Naive B cell (primary cell): ENCODE results near the gene MTMR12. TPM values are rescaled to one million over a fixed set of nuclear protein-coding genes. Genes with fewer than 3 reads are reported as not detected.
A peak's percentile ranks its signal among the peaks of the same experiment; 100 is the strongest.
"Not testable (repeated sequence)": the region's sequence is repeated elsewhere in the genome, so short reads cannot be mapped to it uniquely, and the experiment has no call there.

Experiments used
- ATAC-seq, 2 donors: fragments of 150-1000 bp; cut with Tn5 transposase; 2 replicates each; pipeline ENCODE4 v1.10.0; 2021; ENCODE audit warnings: low read depth in 2 of 2, mild to moderate bottlenecking in 2 of 2, moderate library complexity in 2 of 2
- DNase-seq: peaks from one replicate; pipeline ENCODE4 v3.0.0; 2022
- H3K27ac Mint-ChIP-seq, 6 donors: one replicate each; pipeline ENCODE4 v1.8.0; 2020 to 2022; ENCODE audit warnings: mild to moderate bottlenecking in 6 of 6, mixed read lengths in 6 of 6, moderate library complexity in 5 of 6, inconsistent platforms in 2 of 6
- H3K27me3 Mint-ChIP-seq, 3 donors: one replicate each; pipeline ENCODE4 v1.8.0; 2021 to 2022; ENCODE audit warnings: mixed read lengths in 3 of 3, mild to moderate bottlenecking in 1 of 3
- H3K36me3 Mint-ChIP-seq, 2 donors: one replicate each; pipeline ENCODE4 v1.8.0; 2020 to 2022; ENCODE audit warnings: mixed read lengths in 2 of 2, inconsistent platforms in 1 of 2, mild to moderate bottlenecking in 1 of 2
- H3K4me1 Mint-ChIP-seq, 3 donors: one replicate each; pipeline ENCODE4 v1.8.0; 2020 to 2022; ENCODE audit warnings: mixed read lengths in 3 of 3, inconsistent platforms in 1 of 3, mild to moderate bottlenecking in 1 of 3, moderate library complexity in 1 of 3
- H3K4me3 Mint-ChIP-seq, 8 donors: one replicate each; pipeline ENCODE4 v1.8.0; 2020 to 2022; ENCODE audit warnings: mild to moderate bottlenecking in 8 of 8, mixed read lengths in 8 of 8, moderate library complexity in 8 of 8, inconsistent platforms in 2 of 8
- H3K9me3 Mint-ChIP-seq, 7 donors: one replicate each; pipeline ENCODE4 v1.8.0; 2020 to 2022; ENCODE audit warnings: mixed read lengths in 7 of 7, mild to moderate bottlenecking in 5 of 7, inconsistent platforms in 2 of 7, moderate library complexity in 1 of 7
- polyA plus RNA-seq, 6 donors: library from polyadenylated mRNA; unstranded; fragments of 300-500 nt; fragmentation: Illumina TruSeq; gene quantifications; one replicate each; pipeline ENCODE4 v1.2.3, GENCODE V29; 2021; ENCODE audit warnings: low read depth in 6 of 6

MTMR12 gene
- polyA plus RNA-seq, 6 donors from 2014 or later = 16.9 to 32.1 (median 20.5) TPM

DNA sequence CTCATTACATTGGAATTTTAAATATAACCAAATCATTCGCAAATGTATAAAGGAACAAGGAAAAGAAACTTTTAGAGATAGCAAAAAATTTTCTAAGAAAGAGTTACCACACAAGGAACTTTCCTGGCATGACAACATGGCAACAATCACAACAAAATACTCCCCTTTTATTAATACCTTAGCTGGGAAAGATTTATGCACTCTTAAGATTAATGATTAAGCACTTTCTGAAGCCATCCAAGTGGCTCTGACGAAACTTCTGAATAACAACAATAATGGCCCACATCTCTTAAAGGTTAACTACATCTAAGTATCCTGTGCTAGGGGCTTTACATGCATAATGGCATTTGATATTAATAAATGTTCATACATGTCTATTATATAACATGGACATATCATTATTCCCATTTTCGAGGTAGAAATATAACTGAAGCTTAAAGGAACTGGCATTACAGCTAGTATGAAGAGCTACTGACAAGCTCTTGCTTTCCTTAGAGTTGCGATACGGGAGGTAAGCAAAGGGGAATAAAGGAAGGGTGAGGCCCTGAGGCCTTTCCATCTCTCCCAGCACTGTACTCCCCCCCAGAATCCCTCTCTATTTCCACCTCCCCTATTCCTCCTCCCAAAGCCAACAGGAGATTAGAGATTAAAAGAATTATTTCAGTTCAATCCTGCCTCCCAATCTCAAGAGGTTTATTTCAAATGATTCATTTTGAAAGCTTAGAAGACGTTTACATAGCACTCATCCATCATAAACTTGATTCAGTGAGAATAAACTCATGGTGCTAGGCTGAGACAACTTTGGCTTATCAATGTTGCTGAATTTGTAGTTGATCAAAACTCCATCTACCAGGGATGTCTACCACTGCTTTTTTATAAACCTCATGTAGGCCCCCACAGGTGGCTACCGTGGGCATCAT lies 9.6 kb downstream of the MTMR12 start:
- no peaks in the 10 kb centered on the region for H3K9me3 Mint-ChIP-seq
- peaks cover 5 to 9% of the 10 kb centered on the region in 2 donors for H3K36me3 Mint-ChIP-seq
- DNase-seq (no peak), ATAC-seq (no peak)
- H3K27ac Mint-ChIP-seq = peak overlapping the region in 2 of 6 donors; percentile 19 to 49
- H3K4me3 Mint-ChIP-seq = no peak overlapping the region
- no peaks in the 10 kb centered on the region for H3K27me3 Mint-ChIP-seq
- peaks cover 42 to 72% (median 60%) of the 10 kb centered on the region in 3 donors for H3K4me1 Mint-ChIP-seq

DNA sequence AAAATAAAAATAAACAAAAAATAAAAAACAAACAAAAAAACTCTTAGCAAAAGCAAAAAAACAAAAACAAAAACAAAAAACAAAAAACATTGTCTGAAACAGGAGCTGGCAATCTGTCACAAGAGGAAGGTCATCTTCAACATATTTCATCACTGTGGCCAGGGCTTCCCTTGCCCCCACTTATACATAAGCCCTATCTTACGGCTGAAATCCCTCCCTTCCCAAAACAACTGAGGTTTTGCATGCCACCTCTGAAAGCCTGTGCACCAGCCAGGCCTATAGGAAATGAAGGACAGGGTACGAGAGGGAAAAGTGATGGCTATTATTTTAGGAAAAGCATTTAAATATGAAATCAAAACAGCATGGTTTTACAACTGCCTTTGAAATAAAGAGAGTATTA lies 10.8 kb downstream of the MTMR12 start:
- Mint-ChIP-seq H3K4me1 (peaks cover 51 to 77% (median 62%) of the 10 kb centered on the region in 3 donors), H3K27ac (no peak overlapping the region), H3K4me3 (no peak overlapping the region), H3K9me3 (no peaks in the 10 kb centered on the region), H3K36me3 (peaks cover 5 to 9% of the 10 kb centered on the region in 2 donors), H3K27me3 (no peaks in the 10 kb centered on the region)
- no peak for ATAC-seq
- no peak for DNase-seq

DNA sequence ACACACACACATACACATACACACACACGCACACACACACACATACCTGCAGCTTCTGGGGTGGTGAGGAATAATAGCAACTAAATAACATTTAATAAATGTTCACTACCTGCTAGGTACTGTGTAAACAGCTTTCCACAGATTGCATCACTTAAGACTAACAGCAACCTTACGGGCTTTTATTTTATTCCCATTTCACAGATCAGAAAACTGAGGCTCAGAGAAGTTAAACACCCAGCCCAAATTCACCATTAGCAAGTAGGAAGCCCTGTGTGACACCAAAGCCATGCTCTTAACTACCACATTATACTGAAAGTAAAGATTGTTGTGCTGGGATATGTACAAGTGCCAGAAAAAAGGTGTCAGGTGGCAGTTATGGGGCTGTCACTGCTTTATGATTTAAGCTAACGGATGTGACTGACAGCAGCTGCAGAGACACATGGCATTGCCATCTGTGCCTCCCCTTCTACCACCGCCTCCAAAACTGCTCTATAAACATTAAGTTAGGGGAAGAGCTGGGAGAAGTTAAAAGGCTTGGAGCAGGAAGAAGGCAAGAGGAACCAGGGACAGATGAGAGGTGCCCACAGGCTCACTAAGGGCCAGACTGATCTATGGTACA lies 13.6 kb downstream of the MTMR12 start:
- H3K4me3 Mint-ChIP-seq = no peak overlapping the region
- peak overlapping the region in 4 of 6 donors; percentile 19 to 73 (median 46) for H3K27ac Mint-ChIP-seq
- H3K4me1 Mint-ChIP-seq = peaks cover 47 to 70% (median 52%) of the 10 kb centered on the region in 3 donors
- H3K9me3 Mint-ChIP-seq = no peaks in the 10 kb centered on the region
- ATAC-seq = no peak
- H3K36me3 Mint-ChIP-seq = peaks cover 0 to 11% of the 10 kb centered on the region in 2 donors
- DNase-seq = no peak
- H3K27me3 Mint-ChIP-seq = no peaks in the 10 kb centered on the region

DNA sequence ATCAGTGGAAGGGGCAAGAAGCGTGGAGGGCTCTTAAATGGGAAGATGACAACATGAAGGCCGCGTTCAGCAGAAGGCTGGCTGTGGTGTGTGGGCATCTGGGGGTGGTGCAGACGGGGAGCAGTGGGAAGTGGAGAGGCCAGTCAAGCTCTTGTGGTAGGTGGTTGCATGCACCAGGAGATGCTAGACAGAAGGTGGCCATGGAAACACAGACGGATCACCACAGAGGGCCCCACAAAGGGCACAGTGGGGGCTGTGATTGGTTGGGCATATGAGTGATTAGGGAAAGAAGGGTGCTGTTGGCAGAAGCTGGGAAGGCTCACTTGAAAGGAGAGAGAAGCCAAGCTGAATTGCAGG lies 14.7 kb downstream of the MTMR12 start:
- peak overlapping the region in 3 of 8 donors; percentile 15 to 66 (median 42) for H3K4me3 Mint-ChIP-seq
- ATAC-seq (peak; percentile 85 to 87), DNase-seq (peak; percentile 35)
- H3K9me3 Mint-ChIP-seq = no peaks in the 10 kb centered on the region
- peaks cover 52 to 70% (median 53%) of the 10 kb centered on the region in 3 donors for H3K4me1 Mint-ChIP-seq
- peaks cover 0 to 17% of the 10 kb centered on the region in 2 donors for H3K36me3 Mint-ChIP-seq
- H3K27ac Mint-ChIP-seq = peak overlapping the region in 5 of 6 donors; percentile 14 to 96 (median 82)
- no peaks in the 10 kb centered on the region for H3K27me3 Mint-ChIP-seq

DNA sequence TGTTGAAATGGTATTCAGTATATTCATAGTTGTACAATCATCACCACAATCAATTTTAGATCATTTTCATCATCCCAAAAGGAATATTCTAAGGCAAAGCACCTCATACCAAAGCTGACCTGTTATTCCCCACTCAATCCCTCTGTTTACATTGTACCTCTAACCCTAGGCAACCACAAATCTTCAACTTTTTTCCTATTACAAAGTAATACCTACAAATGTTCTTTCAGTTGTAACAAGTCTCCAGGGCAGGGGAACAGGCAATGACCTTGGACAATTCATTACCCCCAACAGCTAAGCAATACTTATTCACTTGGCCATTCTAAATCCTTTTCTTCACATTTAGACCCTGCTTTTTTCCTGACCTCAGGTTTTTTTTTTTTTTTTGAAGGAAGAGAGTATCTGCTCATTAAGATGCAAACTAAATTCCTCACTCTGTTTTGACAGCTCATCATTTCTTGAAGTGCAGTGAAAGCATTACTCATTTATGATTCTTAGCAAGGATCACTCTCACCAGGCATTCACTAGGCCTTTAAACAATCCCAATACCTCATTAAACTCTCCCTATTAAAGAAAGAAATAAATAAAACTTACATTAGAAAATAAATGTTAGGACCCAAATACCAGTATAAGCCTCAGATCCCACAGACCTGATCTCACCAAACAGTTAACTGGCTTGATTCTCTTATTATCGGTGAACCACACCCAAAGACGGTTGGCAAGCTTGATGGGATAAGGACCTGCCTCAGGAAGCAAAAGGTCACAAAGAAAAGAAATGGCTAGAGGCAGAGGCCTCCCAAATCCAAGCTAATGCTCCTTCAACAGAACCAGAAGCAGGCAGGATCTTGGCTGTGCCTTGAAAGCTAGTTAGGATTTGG lies 15.3 kb downstream of the MTMR12 start:
- peaks cover 55 to 75% (median 59%) of the 10 kb centered on the region in 3 donors for H3K4me1 Mint-ChIP-seq
- ATAC-seq = no peak
- DNase-seq = no peak
- no peaks in the 10 kb centered on the region for H3K27me3 Mint-ChIP-seq
- H3K36me3 Mint-ChIP-seq = peaks cover 0 to 17% of the 10 kb centered on the region in 2 donors
- peak overlapping the region in 1 of 8 donors; percentile 15 for H3K4me3 Mint-ChIP-seq
- no peaks in the 10 kb centered on the region for H3K9me3 Mint-ChIP-seq
- peak overlapping the region in 5 of 6 donors; percentile 6 to 92 (median 77) for H3K27ac Mint-ChIP-seq

DNA sequence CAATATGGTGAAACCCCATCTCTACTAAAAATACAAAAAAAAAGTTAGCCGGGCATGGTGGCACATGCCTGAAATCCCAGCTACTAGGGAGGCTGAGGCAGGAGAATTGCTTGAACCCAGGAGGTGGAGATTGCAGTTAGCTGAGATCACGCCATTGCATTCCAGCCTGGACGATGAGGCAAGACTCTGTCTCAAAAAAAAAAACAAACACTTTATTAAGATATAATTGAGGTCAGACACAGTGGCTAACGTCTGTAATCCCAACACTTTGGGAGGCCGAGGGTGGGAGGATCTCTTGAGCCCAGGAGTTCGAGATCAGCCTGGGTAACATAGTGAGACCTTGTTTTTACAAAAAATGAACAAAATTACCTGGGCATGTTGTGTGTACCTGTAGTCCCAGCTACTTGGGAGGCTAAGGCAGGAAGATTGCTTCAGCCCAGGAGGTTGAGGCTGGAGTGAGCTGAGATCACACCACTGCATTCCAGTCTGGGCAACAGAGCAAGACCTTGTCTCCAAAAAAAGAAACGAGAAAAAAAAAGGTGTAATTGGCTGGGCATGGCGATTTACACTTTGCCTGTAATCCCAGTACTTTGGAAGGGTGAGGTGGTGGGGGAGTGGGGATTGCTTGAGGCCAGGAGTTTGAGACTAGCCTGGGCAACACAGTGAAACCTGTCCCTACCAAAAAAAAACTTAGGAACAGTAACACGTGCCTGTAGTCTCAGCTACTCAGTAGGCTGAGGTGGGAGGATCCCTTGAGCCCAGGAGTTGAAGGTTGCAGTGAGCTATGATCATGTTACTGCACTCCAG lies 16.6 kb downstream of the MTMR12 start:
- Mint-ChIP-seq H3K4me1 (peaks cover 58 to 79% (median 69%) of the 10 kb centered on the region in 3 donors), H3K27ac (peak overlapping the region in 5 of 6 donors; percentile 34 to 84 (median 49)), H3K36me3 (peaks cover under 1 to 19% of the 10 kb centered on the region in 2 donors)
- H3K4me3 Mint-ChIP-seq, H3K27me3 Mint-ChIP-seq, H3K9me3 Mint-ChIP-seq, ATAC-seq, DNase-seq: not testable (repeated sequence)

DNA sequence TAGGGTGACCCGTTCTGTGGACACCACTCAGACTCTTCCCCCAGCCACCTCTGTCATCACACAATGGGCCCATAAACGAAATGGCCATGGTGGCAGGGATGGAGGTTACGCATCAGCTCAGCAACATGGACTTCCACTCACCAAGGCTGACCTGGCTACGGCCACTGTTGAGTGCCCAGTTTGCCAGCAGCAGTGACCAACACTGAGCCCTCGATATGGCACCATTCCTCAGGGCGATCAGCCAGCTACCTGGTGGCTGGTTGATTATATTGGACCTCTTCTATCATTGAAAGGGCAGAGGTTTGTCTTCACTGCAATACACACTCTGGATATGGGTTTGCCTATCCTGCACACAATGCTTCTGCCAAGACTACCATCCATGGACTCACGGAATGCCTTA lies 21.1 kb downstream of the MTMR12 start:
- H3K4me3 Mint-ChIP-seq = peak overlapping the region in 4 of 8 donors; percentile 76 to 84 (median 80)

DNA sequence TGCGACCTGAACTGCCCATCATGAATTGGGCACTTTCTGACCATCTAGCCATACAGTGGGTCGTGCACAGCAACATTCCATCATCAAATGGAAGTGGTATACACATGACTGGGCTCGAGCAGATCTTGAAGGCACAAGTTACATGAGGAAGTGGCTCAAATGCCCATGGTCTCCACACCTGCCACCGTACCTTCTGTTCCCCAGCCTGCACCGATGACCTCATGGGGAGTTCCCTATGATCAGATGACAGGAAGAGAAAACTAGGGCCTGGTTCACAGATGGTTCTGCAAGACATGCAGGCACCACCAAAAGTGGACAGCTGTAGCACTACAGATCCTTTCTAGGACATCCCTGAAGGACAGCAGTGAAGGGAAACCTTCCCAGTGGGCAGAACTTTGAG lies 21.8 kb downstream of the MTMR12 start:
- DNase-seq = peak; percentile 76
- Mint-ChIP-seq H3K36me3 (peaks cover 6 to 15% of the 10 kb centered on the region in 2 donors), H3K4me1 (peaks cover 48 to 70% (median 58%) of the 10 kb centered on the region in 3 donors), H3K9me3 (peaks cover 0 to 5% (median 0%) of the 10 kb centered on the region in 7 donors), H3K4me3 (peak overlapping the region in 7 of 8 donors; percentile 58 to 84 (median 79)), H3K27me3 (no peaks in the 10 kb centered on the region), H3K27ac (peak overlapping the region; percentile 96 to 99 (median 98))
- ATAC-seq = peak; percentile 97 to 99

More for the DNA sequence above, 21.1 kb downstream of the MTMR12 start:
- peaks cover 0 to 5% (median 0%) of the 10 kb centered on the region in 7 donors for H3K9me3 Mint-ChIP-seq
- H3K27me3 Mint-ChIP-seq = no peaks in the 10 kb centered on the region
- peaks cover 6 to 15% of the 10 kb centered on the region in 2 donors for H3K36me3 Mint-ChIP-seq
- ATAC-seq (no peak), DNase-seq (no peak)
- H3K27ac Mint-ChIP-seq = peak overlapping the region in 4 of 6 donors; percentile 96 to 99 (median 98)
- H3K4me1 Mint-ChIP-seq = peaks cover 47 to 74% (median 56%) of the 10 kb centered on the region in 3 donors

DNA sequence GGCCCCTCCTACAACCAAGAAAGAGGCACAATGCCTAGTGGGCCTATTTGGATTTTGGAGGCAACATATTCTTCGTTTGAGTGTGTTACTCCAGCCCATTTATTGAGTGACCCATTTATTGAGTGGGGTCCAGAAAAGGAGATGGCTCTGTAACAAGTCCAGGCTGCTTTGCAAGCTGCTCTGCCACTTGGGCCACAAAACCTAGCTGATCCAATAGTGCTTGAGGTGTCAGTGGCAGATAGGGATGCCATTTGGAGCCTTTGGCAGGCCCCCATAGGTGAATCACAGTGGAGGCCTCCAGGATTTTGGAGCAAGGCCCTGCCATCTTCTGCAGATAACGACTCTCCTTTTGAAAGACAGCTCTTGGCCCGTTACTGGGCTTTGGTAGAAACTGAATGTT lies 22.2 kb downstream of the MTMR12 start:
- DNase-seq, H3K9me3 Mint-ChIP-seq, ATAC-seq, H3K27me3 Mint-ChIP-seq: not testable (repeated sequence)
- peaks cover 50 to 72% (median 61%) of the 10 kb centered on the region in 3 donors for H3K4me1 Mint-ChIP-seq
- peak overlapping the region in 5 of 8 donors; percentile 76 to 84 (median 80) for H3K4me3 Mint-ChIP-seq
- peaks cover 6 to 15% of the 10 kb centered on the region in 2 donors for H3K36me3 Mint-ChIP-seq
- peak overlapping the region; percentile 96 to 99 (median 98) for H3K27ac Mint-ChIP-seq

DNA sequence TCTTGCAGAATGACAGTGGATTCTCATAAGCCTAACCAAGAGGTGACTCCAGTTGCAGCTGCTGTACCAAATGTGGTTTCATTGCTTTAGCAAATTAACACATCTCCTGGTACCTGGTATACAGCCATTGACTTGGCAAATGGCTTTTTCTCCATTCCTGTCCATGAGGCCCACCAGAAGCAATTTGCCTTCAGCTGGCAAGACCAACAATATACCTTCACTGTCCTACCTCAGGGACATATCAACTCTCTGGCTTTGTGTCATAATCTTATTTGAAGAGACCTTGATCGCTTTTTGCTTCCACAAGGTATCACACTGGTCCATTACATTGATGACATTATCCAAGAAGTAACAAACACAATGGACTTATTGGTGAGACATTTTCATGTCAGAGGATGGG lies 22.8 kb downstream of the MTMR12 start:
- not testable (repeated sequence) for DNase-seq, H3K9me3 Mint-ChIP-seq, H3K4me3 Mint-ChIP-seq, ATAC-seq, H3K27me3 Mint-ChIP-seq
- Mint-ChIP-seq H3K27ac (peak overlapping the region in 5 of 6 donors; percentile 1 to 99 (median 97)), H3K4me1 (peaks cover 52 to 74% (median 62%) of the 10 kb centered on the region in 3 donors), H3K36me3 (peaks cover 6 to 15% of the 10 kb centered on the region in 2 donors)

DNA sequence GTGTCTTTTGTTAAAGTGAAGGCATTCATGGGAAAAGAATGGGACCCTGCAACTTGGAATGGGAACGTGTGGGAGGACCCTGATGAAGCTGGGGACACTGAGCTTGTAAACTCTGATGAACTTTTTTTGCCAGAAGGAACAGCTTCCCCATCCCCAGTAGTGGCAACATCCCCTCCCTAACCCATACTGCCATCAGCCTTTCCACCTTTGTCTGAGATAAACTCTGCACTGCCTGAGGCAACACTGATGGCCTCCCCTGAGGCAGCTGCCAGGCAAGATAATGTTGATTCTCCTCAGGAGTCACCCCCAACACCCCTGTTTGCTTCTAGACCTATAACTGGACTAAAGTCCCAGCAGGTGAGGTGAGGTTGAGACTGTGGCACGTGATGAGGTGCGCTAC lies 24.6 kb downstream of the MTMR12 start:
- not testable (repeated sequence) for ATAC-seq, H3K4me3 Mint-ChIP-seq, H3K36me3 Mint-ChIP-seq, DNase-seq, H3K27me3 Mint-ChIP-seq, H3K9me3 Mint-ChIP-seq
- Mint-ChIP-seq H3K4me1 (peaks cover 51 to 65% (median 57%) of the 10 kb centered on the region in 3 donors), H3K27ac (peak overlapping the region in 4 of 6 donors; percentile 12 to 98 (median 31))

DNA sequence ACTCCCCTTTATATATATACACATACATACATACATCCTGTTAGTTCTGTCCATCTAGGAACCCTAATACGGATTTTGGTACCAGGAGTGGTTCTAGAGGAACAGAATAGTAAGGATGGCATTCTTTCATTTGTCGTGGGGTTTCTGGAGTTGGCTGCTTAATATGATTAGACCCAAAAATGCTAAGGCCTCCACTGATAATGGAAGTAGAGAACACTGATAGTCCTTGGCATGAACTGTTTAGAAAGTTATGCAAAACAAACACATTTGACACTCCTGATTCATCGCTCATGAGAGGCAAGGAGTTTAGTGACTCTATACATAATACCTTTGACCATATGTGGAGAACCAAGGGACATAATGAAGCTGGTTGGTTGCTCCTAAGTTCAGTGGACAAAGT lies 25.2 kb downstream of the MTMR12 start:
- H3K27ac Mint-ChIP-seq = peak overlapping the region in 5 of 6 donors; percentile 3 to 98 (median 34)
- H3K9me3 Mint-ChIP-seq, H3K27me3 Mint-ChIP-seq, ATAC-seq, H3K36me3 Mint-ChIP-seq, H3K4me3 Mint-ChIP-seq, DNase-seq: not testable (repeated sequence)
- H3K4me1 Mint-ChIP-seq = peaks cover 51 to 59% (median 51%) of the 10 kb centered on the region in 3 donors
